Measurements from ENCODE around the gene NPR1. TPM values are rescaled to one million over a fixed set of nuclear protein-coding genes. Genes with fewer than 3 reads are reported as not detected.
A peak's percentile ranks its signal among the peaks of the same experiment; 100 is the strongest.
"Not testable (repeated sequence)": the region's sequence is repeated elsewhere in the genome, so short reads cannot be mapped to it uniquely, and the experiment has no call there.

The NPR1 gene
- total RNA-seq, result under 1 TPM; 0.16 to 0.26 (median 0.23) TPM

GRCh38 chr1:153678519-153679336 is at the start of gene NPR1:
Gene NPR1 (plus strand): TSS chr1:153678688. CDS start chr1:153679109, 421 bp downstream.
- ATAC-seq, result peak; percentile 58 to 60

GRCh38 chr1:153629343-153629665 is 49.2 kb upstream of the NPR1 start:
- Mint-ChIP-seq H3K27me3 (ENCODE audit: low read depth) (peaks cover 9% of the 10 kb centered on the region), H3K4me3 (no peak overlapping the region), H3K9me3 (no peaks in the 10 kb centered on the region), H3K36me3 (ENCODE audit: insufficient read depth) (no peaks in the 10 kb centered on the region), H3K4me1 (ENCODE audit: low read depth) (peaks cover 17% of the 10 kb centered on the region)
- DNase-seq (no peak), ATAC-seq (no peak)

More at GRCh38 chr1:153678519-153679336, at the start of gene NPR1:
- Mint-ChIP-seq H3K36me3 (ENCODE audit: insufficient read depth) (no peaks in the 10 kb centered on the region), H3K27me3 (ENCODE audit: low read depth) (peaks cover 41% of the 10 kb centered on the region), H3K4me1 (ENCODE audit: low read depth) (peaks cover 21% of the 10 kb centered on the region), H3K4me3 (peak within 1 kb of the TSS; percentile 67), H3K9me3 (no peaks in the 10 kb centered on the region)
- no peak for DNase-seq

GRCh38 chr1:153629971-153630370 is 48.5 kb upstream of the NPR1 start:
- Mint-ChIP-seq H3K9me3 (no peaks in the 10 kb centered on the region), H3K27me3 (ENCODE audit: low read depth) (peaks cover 9% of the 10 kb centered on the region), H3K36me3 (ENCODE audit: insufficient read depth) (peaks cover under 1% of the 10 kb centered on the region), H3K4me1 (ENCODE audit: low read depth) (peaks cover 17% of the 10 kb centered on the region), H3K4me3 (no peak overlapping the region)
- ATAC-seq (no peak), DNase-seq (no peak)

GRCh38 chr1:153630384-153630783 is 48.1 kb upstream of the NPR1 start:
- DNase-seq (no peak), ATAC-seq (no peak)
- peaks cover 9% of the 10 kb centered on the region for H3K27me3 Mint-ChIP-seq (ENCODE audit: low read depth)
- H3K9me3 Mint-ChIP-seq, result no peaks in the 10 kb centered on the region
- no peak overlapping the region for H3K4me3 Mint-ChIP-seq
- peaks cover 17% of the 10 kb centered on the region for H3K4me1 Mint-ChIP-seq (ENCODE audit: low read depth)
- H3K36me3 Mint-ChIP-seq (ENCODE audit: insufficient read depth), result peaks cover 1% of the 10 kb centered on the region

- H3K36me3 Mint-ChIP-seq (ENCODE audit: insufficient read depth), result peaks cover 1% of the 10 kb centered on the region
- no peak for ATAC-seq
- H3K27me3 Mint-ChIP-seq (ENCODE audit: low read depth), result peaks cover 6% of the 10 kb centered on the region
- H3K4me3 Mint-ChIP-seq, result no peak overlapping the region
- H3K4me1 Mint-ChIP-seq (ENCODE audit: low read depth), result peaks cover 21% of the 10 kb centered on the region
- no peaks in the 10 kb centered on the region for H3K9me3 Mint-ChIP-seq
- no peak for DNase-seq
These were observed 47.2 kb upstream of the NPR1 start for GRCh38 chr1:153631047-153632022.

- peaks cover 15% of the 10 kb centered on the region for H3K36me3 Mint-ChIP-seq (ENCODE audit: insufficient read depth)
- DNase-seq (no peak), ATAC-seq (no peak)
- H3K9me3 Mint-ChIP-seq, result no peaks in the 10 kb centered on the region
- peaks cover 34% of the 10 kb centered on the region for H3K4me1 Mint-ChIP-seq (ENCODE audit: low read depth)
- no peaks in the 10 kb centered on the region for H3K27me3 Mint-ChIP-seq (ENCODE audit: low read depth)
- peak overlapping the region; percentile 92 for H3K4me3 Mint-ChIP-seq
These were observed 45.2 kb upstream of the NPR1 start for GRCh38 chr1:153633161-153633753.

- H3K4me1 Mint-ChIP-seq (ENCODE audit: low read depth), result peaks cover 34% of the 10 kb centered on the region
- H3K4me3 Mint-ChIP-seq, result peak within 1 kb of the TSS; percentile 92
These were observed 44.5 kb upstream of the NPR1 start, which contains the start of gene CHTOP for GRCh38 chr1:153633754-153634665. Gene CHTOP (plus strand): TSS chr1:153634066. CDS start chr1:153636589, 2,523 bp downstream.

GRCh38 chr1:153635872-153636271 is 42.6 kb upstream of the NPR1 start:
- H3K4me1 Mint-ChIP-seq (ENCODE audit: low read depth), result peaks cover 33% of the 10 kb centered on the region
- H3K4me3 Mint-ChIP-seq, result peak overlapping the region; percentile 92
- H3K9me3 Mint-ChIP-seq, result no peaks in the 10 kb centered on the region
- DNase-seq, result no peak
- no peak for ATAC-seq
- peaks cover 17% of the 10 kb centered on the region for H3K36me3 Mint-ChIP-seq (ENCODE audit: insufficient read depth)
- H3K27me3 Mint-ChIP-seq (ENCODE audit: low read depth), result no peaks in the 10 kb centered on the region

More at GRCh38 chr1:153633754-153634665, 44.5 kb upstream of the NPR1 start, which contains the start of gene CHTOP:
- peaks cover 15% of the 10 kb centered on the region for H3K36me3 Mint-ChIP-seq (ENCODE audit: insufficient read depth)
- no peaks in the 10 kb centered on the region for H3K9me3 Mint-ChIP-seq
- no peaks in the 10 kb centered on the region for H3K27me3 Mint-ChIP-seq (ENCODE audit: low read depth)
- ATAC-seq (peak; percentile 90 to 92), DNase-seq (peak; percentile 95)

GRCh38 chr1:153636312-153636711 is 42.2 kb upstream of the NPR1 start:
- Mint-ChIP-seq H3K9me3 (no peaks in the 10 kb centered on the region), H3K4me3 (peak overlapping the region; percentile 92), H3K4me1 (ENCODE audit: low read depth) (peaks cover 35% of the 10 kb centered on the region), H3K36me3 (ENCODE audit: insufficient read depth) (peaks cover 21% of the 10 kb centered on the region), H3K27me3 (ENCODE audit: low read depth) (no peaks in the 10 kb centered on the region)
- no peak for ATAC-seq
- DNase-seq, result no peak

GRCh38 chr1:153638261-153638660 is 40.2 kb upstream of the NPR1 start:
- Mint-ChIP-seq H3K36me3 (ENCODE audit: insufficient read depth) (peaks cover 33% of the 10 kb centered on the region), H3K4me1 (ENCODE audit: low read depth) (peaks cover 41% of the 10 kb centered on the region), H3K4me3 (no peak overlapping the region), H3K9me3 (no peaks in the 10 kb centered on the region), H3K27me3 (ENCODE audit: low read depth) (no peaks in the 10 kb centered on the region)
- no peak for ATAC-seq
- DNase-seq, result no peak

- no peak for ATAC-seq
- H3K4me3 Mint-ChIP-seq, result no peak overlapping the region
- H3K4me1 Mint-ChIP-seq (ENCODE audit: low read depth), result peaks cover 47% of the 10 kb centered on the region
- H3K27me3 Mint-ChIP-seq (ENCODE audit: low read depth), result no peaks in the 10 kb centered on the region
- no peak for DNase-seq
- H3K9me3 Mint-ChIP-seq, result no peaks in the 10 kb centered on the region
- peaks cover 42% of the 10 kb centered on the region for H3K36me3 Mint-ChIP-seq (ENCODE audit: insufficient read depth)
These were observed 39.2 kb upstream of the NPR1 start for GRCh38 chr1:153639280-153639679.

GRCh38 chr1:153640213-153640612 is 38.3 kb upstream of the NPR1 start:
- ATAC-seq; H3K4me3 Mint-ChIP-seq; DNase-seq; H3K9me3 Mint-ChIP-seq; H3K27me3 Mint-ChIP-seq (ENCODE audit: low read depth): not testable (repeated sequence)
- Mint-ChIP-seq H3K4me1 (ENCODE audit: low read depth) (peaks cover 54% of the 10 kb centered on the region), H3K36me3 (ENCODE audit: insufficient read depth) (peaks cover 48% of the 10 kb centered on the region)

- ATAC-seq (no peak), DNase-seq (no peak)
- H3K9me3 Mint-ChIP-seq, result no peaks in the 10 kb centered on the region
- peaks cover 58% of the 10 kb centered on the region for H3K4me1 Mint-ChIP-seq (ENCODE audit: low read depth)
- H3K27me3 Mint-ChIP-seq (ENCODE audit: low read depth), result no peaks in the 10 kb centered on the region
- no peak overlapping the region for H3K4me3 Mint-ChIP-seq
- peaks cover 54% of the 10 kb centered on the region for H3K36me3 Mint-ChIP-seq (ENCODE audit: insufficient read depth)
These were observed 37.6 kb upstream of the NPR1 start for GRCh38 chr1:153640861-153641260.

Measured in activated T-cell treated with anti-CD3 and anti-CD28 coated beads, Interleukin-2, amount 50 U/mL, for 4 hours (primary cell).